GM12878 (cell line): Measurements from ENCODE around the gene CRIM1.

ENCODE experiments used
- ATF2 ChIP-seq: IDR thresholded peaks from 2 replicates; pipeline ENCODE4 v1.6.1; 2012; ENCODE audit warnings: low read length, inconsistent platforms
- BHLHE40 ChIP-seq, 2 experiments: fragments of 450-650 bp in 1 of 2; IDR thresholded peaks; 2 replicates each; pipeline ENCODE4 v1.6.1; 2011 to 2017; ENCODE audit warnings: low read depth in 2 of 2, borderline replicate concordance in 1 of 2, improper control_type of control experiment in 1 of 2, low read length in 1 of 2, mild to moderate bottlenecking in 1 of 2
- CEBPB ChIP-seq, 2 experiments: fragments of 150-350 bp in 1 of 2; IDR thresholded peaks; 2 replicates each; pipeline ENCODE4 v1.6.1; 2012 to 2014; ENCODE audit warnings: low read depth in 2 of 2, low read length in 2 of 2, borderline replicate concordance in 1 of 2, inconsistent platforms in 1 of 2
- CTCF ChIP-seq, 3 experiments: IDR thresholded peaks in 2 of 3; conservative IDR thresholded peaks in 1 of 3; 2 replicates each; pipeline ENCODE4 v1.5.1; 2011; ENCODE audit warnings: low read depth in 3 of 3, low read length in 3 of 3, mild to moderate bottlenecking in 3 of 3, control low read depth in 2 of 3, moderate library complexity in 2 of 3, inconsistent platforms in 1 of 3, mixed read lengths in 1 of 3; ENCODE audit not compliant: control insufficient read depth in 2 of 3, insufficient read depth in 1 of 3; ENCODE audit errors: extremely low read depth in 1 of 3
- GABPA ChIP-seq: IDR thresholded peaks from 2 replicates; pipeline ENCODE4 v1.6.1; 2014; ENCODE audit warnings: antibody characterized with exemption, low read depth, mild to moderate bottlenecking, inconsistent platforms
- RAD21 ChIP-seq: IDR thresholded peaks from 2 replicates; pipeline ENCODE4 v1.6.1; 2011; ENCODE audit warnings: mild to moderate bottlenecking, low read depth, low read length, moderate library complexity; ENCODE audit not compliant: insufficient read depth
- RCOR1 ChIP-seq: conservative IDR thresholded peaks from 2 replicates; pipeline ENCODE4 v1.6.1; 2012; ENCODE audit warnings: low read depth, low read length, improper control_type of control experiment
- REST ChIP-seq: IDR thresholded peaks from 2 replicates; pipeline ENCODE4 v1.6.1; 2012; ENCODE audit warnings: mild to moderate bottlenecking, low read depth, low read length
- SP1 ChIP-seq: IDR thresholded peaks from one replicate; pipeline ENCODE4 v1.6.1; 2011; ENCODE audit warnings: low read depth, low read length
- SUZ12 ChIP-seq: fragments of 200-600 bp; sonication (generic); IDR thresholded peaks from one replicate; pipeline ENCODE4 v1.6.1; 2018; ENCODE audit warnings: antibody characterized with exemption, mild to moderate bottlenecking; ENCODE audit not compliant: unreplicated experiment
- ZNF274 ChIP-seq: IDR thresholded peaks from one replicate; pipeline ENCODE4 v1.8.0; 2011; ENCODE audit not compliant: insufficient read length, insufficient read depth

GRCh38 chr2:36416370-36417165, 61.0 kb downstream of the CRIM1 start:
- TF ChIP-seq ATF2 (no peak), CTCF (IDR thresholded peaks at IDR 0.05 in 2 of 3, conservative IDR thresholded peaks at IDR 0.05 in 1 of 3; ENCODE audit: control insufficient read depth in 2 of 3, extremely low read depth in 1 of 3, insufficient read depth in 1 of 3, low read depth in 3 of 3, low read length in 3 of 3) (no peak), RCOR1 (no peak), GABPA (no peak), BHLHE40 (IDR thresholded peaks at IDR 0.05; ENCODE audit: borderline replicate concordance in 1 of 2, low read depth in 2 of 2, low read length in 1 of 2) (no peak), CEBPB (IDR thresholded peaks at IDR 0.05; ENCODE audit: borderline replicate concordance in 1 of 2, low read depth in 2 of 2, low read length in 2 of 2) (no peak), RAD21 (no peak), ZNF274 (no peak), SP1 (no peak), REST (no peak), SUZ12 (no peak)
